ENCODE measurements around the gene PLIN5.

Gene PLIN5

GRCh38 chr19:4477034-4477801, 57.8 kb downstream of the PLIN5 start:
- DNase-seq = no peak

DNA sequence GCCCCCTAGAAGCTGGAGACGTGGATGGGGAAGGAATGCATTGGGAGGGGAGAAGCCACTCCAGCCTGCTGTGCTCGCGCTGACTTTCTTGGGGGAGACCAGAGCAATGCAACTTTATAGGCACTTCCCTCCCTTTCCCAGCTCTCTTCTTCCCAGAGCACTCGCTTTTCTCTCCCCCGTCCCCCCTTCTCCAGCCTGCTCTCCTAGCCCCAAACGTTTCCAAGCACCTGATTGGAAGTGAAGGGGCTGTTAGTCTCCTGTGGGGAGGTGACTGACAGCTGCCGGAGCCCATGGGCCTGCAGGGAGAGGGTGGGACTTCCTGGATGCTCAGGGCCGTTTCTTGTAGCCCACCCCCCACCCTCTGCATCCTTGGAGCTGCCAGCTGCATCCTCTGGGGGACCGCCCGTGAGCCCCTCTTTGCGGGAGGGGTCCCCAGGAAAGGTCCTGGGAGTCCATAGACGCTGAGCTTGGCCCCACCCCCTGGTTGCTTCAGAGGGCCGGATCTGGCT, 60.5 kb downstream of the PLIN5 start:
- DNase-seq = peak; percentile 45

DNA sequence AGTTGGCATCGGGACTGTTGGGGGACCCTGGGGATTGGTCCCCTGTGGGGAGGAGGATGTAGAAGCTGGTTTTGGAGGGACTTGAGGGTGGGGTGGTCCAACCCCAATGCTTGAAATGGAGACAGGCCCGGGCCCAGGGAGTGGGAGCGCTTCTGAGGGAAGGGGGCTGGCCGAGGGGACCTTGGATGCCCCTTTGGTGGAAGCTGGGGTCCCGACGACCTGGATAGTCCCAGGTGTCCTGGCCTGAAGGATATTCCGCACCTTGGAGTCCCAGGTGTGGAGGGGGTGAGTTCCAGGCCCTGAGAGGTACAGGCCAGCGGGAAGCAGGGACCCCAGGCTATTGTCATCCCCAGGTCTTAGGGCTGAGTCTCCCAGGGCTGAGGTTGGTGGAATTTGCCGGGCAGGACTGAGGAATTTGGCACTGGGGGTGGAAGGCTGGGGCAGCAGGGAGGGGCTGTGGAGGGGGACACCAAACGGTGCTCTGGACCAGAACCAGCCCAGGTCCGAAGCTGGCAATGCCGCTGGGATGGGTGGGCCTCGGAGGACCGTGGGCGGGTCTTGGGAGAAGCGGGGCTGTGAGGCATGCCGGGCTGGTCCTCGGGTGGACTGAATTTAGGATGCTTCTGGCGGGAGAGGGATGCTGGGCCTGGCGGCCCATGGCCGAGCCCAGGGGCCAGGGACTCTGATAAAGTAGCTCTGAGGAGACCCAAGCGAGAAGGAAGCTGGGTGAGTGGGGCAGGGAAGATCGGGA, 61.1 kb downstream of the PLIN5 start:
- no peak for DNase-seq

- no peak for DNase-seq
These were observed 61.8 kb downstream of the PLIN5 start for GRCh38 chr19:4473011-4473762.
